Fibroblast of the conjunctiva (primary cell): ENCODE results near the gene SPDYE18.
"Not testable (repeated sequence)": the region's sequence is repeated elsewhere in the genome, so short reads cannot be mapped to it uniquely, and the experiment has no call there.

Experiments used
- DNase-seq: peaks from one replicate; pipeline ENCODE4 v3.0.0-alpha.2; 2010; ENCODE audit warnings: low read depth

The SPDYE18 gene, protein sequence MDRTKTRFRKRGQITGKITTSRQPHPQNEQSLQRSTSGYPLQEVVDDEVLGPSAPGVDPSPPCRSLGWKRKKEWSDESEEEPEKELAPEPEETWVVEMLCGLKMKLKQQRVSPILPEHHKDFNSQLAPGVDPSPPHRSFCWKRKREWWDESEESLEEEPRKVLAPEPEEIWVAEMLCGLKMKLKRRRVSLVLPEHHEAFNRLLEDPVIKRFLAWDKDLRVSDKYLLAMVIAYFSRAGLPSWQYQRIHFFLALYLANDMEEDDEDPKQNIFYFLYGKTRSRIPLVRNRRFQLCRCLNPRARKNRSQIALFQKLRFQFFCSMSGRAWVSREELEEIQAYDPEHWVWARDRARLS

DNA sequence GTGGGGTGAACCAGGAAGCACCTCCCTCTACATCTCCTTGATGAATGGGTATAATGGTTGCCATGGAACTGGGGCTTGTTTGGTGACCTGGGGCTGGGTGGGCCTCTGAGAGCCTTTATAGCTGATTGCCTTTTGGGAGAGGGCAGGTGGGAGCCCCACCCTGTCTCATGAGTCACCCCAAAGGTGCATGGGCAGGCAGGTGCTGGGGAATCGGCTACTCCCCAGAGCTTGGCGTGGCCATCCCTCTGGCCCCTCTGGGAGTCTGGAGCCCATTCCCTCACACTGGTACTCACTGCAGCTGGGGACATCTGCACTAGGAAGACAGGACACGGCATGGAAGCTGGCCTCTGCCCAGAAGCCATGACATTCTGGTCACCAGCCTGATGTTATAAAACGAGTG lies at the start of gene SPDYE18:
TSS of gene SPDYE18 (minus strand) at position 2 of the 400 bp plus-strand sequence. CDS start 2,046 bp downstream, outside the sequence.
- not testable (repeated sequence) for DNase-seq

DNA sequence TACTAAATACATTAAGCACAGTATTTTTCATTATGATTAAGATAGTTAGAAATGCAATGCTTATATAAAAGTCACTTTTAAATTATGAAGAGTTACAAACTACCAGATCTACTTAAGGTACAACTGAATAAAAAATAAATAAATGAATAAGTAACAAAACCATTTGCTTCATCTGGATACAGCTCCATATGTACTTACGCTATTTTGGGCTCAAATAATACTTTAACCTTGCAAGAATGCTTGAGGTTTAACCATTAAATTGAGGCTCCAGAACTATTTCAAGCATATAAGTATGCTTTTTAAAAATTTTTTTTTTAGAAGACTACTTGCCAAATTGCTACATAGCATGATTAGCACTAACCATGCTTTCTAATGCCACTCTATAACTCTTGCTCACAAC lies 46.0 kb upstream of the SPDYE18 start:
- DNase-seq: not testable (repeated sequence)

DNA sequence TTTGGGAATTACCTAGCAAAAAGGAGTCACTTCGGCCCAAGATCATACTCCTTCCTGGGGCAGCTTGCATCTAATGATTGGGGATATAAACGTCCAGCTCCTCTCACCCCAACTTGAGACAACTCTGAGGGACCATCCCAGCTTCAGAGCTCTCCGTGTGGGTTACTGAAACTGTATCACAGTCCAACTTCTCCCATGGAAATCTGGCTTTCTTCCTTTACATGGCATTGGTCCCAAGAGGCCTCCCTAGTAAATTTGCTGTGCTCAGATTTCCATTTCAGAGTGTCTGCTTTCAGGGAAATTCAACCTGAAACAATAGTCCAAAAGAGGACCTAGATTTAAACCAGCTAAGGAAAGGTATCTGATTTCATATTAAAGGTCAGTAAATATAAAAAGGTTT lies 45.3 kb upstream of the SPDYE18 start:
- DNase-seq: not testable (repeated sequence)

DNA sequence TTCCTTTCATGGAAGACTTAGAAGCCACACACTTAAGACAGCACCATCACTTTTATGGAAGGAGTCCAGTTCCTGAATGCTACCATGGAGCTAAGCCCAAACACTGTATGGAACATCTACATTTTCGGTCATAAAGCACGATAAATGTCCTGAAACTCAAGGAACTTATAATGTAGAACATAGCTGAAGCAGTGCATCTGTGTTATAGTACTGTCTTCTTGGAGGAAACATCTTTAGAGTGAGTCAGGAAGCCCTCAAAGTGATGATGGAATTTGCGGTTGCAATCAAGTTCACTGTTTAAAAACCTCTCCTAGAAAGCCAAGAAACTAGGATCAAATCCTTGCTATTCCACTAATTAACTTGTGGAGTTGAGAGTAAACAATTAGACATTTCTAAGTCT lies 43.5 kb upstream of the SPDYE18 start:
- DNase-seq: not testable (repeated sequence)

DNA sequence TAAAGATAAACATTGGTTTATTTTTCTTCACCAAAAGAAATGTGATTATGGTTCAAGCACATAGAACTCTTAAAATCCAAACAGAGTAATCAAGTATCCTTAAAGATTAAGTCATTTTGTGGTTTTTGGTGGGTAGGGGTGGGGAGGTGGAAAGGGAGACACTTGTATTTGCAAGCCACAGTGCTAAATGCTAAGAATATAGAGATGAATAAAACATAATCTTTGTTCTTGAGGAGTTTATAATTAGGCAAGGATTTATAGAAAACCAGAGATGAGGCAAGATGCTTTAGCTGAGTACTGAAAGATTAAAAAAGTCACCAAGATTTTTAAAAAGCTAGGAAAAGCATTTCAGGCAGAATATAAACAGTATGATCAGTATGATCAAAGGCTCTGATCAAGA lies 40.3 kb upstream of the SPDYE18 start:
- DNase-seq: not testable (repeated sequence)

DNA sequence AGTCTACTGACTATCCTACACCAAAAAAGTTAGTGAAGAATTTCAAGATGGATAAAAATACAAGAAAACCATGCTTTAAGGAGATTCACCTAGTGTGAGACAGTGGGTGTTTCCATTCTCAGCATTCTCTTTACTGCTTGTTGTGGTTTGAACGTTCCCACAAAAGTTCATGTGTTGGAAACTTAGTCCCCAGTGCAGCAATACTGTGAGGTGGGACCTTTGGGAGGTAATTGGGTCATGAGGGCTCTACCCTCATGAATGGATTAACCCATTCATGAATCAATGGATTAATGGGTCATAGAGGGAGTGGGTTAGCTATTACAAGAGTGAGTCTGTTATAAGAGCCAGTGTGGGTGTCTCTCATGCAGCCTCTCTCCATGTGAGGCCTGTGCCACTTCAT lies 38.8 kb upstream of the SPDYE18 start:
- DNase-seq: not testable (repeated sequence)

DNA sequence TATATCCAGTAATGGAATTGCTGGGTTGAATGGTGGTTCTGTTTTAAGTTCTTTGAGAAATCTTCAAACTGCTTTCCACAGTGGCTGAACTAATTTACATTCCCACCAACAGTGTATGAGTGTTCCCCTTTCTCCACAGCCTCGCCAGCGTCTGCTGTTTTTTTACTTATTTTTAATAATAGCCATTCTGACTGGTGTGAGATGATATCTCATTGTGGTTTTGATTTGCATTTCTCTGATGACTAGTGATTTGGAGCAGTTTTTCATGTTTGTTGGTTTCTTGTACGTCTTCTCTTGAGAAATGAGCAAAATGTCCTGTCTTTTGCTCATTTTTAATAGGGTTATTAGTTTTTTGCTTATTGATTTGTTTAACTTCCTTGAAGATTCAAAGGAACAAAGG lies 38.1 kb upstream of the SPDYE18 start:
- not testable (repeated sequence) for DNase-seq

DNA sequence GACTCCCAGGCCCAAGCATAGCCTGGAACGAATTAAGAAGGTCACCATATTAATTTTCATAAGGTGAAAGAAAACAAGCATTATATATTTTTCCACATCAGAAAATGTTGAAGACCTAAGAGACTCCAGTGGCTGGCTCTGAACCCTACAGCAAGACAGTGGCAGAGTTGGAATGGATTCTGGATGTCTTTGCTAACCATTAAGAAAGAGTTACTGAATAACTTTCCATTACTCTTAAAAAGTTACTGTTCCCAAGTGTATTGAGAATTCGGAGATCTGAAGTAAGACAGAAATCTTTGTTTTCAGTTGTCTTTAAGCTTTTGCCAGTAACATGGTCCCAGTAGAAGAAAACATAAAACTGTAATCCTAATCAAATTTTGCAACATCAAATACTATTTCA lies 29.9 kb upstream of the SPDYE18 start:
- not testable (repeated sequence) for DNase-seq

DNA sequence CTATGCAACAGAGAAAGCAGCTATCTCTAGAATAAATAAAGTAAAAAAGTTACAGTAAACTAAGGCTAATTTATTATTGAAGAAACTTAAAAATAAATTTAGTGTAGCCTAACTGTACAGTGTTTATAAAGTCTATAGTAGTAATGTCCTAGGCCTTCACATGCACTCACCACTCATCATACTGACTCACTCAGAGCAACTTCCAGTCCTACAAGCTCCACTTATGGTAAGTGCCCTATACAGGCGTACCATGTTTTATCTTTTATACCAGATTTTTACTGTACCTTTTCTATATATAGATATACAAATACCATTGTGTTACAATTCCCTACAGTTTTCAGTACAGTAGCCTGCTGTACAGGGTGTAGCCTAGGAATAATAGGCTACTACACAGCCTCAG lies 19.8 kb upstream of the SPDYE18 start:
- not testable (repeated sequence) for DNase-seq

DNA sequence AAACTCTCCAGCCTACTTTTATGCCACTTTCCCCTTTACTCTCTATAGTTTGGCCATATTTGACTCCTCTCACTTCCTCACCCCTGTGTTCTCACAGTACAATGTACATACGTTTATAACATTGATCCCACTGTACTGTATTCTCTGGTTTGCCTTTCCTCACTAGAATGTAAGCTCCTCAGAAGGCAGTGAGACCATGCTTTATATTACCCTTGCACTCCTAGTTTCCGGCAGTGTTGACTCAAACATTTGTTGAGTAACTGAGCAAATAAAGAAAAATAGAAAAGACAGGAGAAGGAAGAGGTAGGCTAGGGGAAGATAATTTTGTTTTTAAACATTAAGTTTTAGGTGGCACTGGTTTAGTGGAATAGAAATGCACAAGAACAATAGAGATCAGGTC lies 17.9 kb upstream of the SPDYE18 start:
- DNase-seq: not testable (repeated sequence)

DNA sequence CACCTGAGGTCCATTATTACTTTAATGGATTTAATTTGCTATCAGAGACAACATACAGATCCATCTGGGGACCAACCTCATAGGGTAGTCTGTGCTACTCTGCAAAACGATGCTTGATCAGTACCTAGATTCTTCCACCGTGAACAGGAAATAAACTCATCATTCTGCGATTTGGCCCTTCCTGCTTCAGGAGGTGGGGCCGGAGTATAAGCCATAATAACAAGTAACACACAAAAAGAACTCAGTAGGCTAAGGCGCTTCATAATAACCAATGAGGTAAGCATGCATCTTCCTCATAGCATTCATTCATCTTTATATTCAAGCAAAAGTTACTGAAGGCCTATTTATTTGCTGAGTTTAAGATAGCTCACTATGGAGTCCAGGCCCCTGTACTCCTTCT lies 17.3 kb upstream of the SPDYE18 start:
- not testable (repeated sequence) for DNase-seq

DNA sequence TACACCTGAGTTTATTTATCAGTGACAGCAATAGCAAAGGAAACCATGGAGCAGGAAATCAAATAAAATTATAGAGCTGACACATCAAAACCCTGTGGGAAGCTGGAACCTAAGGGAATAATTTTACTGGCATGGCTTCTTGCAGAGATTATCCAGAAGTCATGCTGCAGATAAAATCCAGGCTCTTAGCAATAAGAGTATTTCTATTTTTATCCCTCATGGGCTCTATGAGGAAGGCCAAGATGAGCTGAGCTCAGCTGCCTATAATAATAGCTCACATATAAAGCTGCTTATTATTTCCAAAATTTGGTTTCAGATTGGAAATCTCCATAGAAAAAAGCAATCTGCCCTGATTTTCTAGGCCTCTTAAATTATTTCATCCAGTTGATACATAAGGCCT lies 16.8 kb upstream of the SPDYE18 start:
- DNase-seq: not testable (repeated sequence)

DNA sequence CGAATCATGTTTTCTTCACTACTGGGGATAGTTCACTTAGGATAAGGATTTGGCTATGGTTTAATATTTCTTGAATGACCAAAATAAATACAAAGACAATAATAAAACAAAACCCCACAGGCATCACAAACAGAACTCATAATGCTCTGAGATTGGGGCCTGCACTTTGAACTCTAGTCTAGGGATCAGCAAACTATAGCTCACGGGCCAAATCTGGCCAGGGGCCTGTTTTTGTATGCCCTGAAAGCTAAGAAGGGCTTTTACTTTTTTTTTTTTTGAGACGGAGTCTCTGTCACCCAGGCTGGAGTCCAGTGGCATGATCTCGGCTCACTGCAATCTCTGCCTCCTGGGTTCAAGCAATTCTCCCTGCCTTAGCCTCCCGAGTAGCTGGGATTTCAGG lies 14.7 kb upstream of the SPDYE18 start:
- not testable (repeated sequence) for DNase-seq

DNA sequence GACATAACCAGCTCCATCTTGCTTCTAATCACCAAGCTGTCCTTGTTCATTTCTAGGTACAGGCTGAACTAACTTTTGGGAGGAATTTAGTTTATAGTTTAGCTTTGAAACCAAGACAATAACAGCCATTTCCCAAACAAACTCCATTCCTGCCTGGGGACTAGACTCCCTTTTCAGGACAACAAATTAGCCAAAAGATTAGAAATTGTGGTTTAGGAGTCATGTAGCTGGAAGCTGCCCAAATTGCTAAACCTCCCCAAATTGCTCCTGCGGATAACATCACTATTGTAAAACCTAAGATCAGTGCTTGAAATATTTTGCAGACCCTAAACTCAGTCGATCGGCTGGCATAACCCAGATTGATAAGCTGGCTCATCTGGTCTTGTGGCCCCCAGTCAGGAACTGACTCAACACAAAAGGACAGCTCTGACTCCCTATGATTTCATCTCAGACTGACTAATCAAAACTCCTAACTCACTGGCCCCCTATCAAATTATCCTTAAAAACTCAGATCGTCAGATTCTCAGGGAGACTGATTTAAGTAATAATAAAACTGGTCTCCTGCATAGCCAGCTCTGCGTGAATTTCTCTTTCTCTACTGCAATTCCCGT lies 12.5 kb upstream of the SPDYE18 start:
- DNase-seq: not testable (repeated sequence)

DNA sequence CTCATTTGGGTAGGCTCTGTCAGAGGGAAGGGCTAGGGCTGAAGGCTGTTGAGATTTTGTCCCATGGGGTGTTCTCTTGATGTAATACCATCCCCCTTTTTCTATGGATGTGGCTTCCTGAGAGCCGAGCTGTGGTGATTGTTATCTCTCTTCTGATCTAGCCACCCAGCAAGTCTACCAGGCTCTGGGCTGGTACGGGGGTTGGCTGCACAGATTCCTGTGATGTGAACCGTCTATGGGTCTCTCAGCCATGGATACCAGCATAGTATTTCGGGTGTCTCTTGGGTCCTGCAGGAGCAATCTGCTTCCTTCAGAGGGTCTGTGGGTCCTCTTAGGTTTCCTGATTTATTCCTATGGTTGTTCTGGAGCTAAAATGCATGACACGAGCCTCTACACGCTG lies 8.8 kb upstream of the SPDYE18 start:
- not testable (repeated sequence) for DNase-seq

DNA sequence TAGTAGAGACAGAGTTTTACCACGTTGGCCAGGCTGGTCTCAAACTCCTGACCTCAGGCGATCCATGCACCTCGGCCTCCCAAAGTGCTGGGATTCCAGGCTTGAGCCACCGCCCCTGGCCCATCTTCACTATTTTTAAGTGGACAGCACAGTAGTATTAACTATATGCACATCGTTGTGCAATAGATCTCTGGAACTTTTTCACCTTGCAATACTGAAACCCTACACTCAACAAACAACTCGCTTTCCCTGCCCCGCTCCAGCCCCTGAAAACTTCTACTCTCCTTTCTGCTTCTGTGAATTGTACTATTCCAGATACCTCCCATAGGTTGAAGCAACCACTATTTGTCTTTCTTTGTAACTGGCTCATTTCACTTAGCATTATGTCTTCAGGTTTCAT lies 3.5 kb upstream of the SPDYE18 start:
- DNase-seq: not testable (repeated sequence)

DNA sequence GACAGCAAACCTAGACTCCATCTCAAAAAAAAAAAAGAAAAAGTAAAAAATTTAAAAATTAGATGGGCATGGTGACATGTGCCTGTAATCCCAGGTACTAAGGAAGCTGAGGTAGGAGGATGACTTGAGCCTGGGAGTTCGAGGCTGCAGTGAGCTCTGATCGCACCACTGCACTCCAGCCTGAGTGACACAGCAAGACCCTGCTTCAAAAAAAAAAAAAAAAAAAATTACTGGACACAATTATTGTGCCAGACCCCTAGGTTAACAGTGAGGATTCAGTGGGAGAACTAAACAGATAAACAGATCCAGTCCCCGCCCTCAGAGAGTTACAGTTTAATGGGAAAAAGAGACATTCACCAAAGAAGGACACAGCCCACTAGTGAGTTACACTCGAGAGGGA lies 1.4 kb upstream of the SPDYE18 start:
- not testable (repeated sequence) for DNase-seq

DNA sequence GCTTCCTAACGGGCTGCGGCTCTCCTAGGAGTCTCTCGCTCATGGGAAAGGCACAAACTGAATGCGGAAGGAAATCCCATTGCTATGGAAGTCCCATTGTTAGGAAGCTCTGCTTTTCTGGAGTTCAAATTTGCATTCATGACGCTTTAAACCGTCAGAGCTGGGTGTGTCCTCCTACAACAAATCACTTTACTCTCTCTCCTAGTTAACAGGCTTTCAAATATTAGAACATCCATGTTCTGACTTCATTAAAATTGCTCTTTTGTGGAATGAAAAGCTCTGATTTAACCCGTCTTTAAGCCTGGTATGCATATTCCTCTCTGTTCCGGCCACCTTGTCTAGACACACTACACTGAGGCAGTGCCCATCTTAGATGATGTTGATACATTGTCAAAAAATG lies 30.1 kb downstream of the SPDYE18 start, which contains the start of gene SPDYE17:
TSS of gene SPDYE17 (minus strand) at position 101 of the 400 bp plus-strand sequence. CDS start 1,791 bp downstream, outside the sequence.
- not testable (repeated sequence) for DNase-seq

DNA sequence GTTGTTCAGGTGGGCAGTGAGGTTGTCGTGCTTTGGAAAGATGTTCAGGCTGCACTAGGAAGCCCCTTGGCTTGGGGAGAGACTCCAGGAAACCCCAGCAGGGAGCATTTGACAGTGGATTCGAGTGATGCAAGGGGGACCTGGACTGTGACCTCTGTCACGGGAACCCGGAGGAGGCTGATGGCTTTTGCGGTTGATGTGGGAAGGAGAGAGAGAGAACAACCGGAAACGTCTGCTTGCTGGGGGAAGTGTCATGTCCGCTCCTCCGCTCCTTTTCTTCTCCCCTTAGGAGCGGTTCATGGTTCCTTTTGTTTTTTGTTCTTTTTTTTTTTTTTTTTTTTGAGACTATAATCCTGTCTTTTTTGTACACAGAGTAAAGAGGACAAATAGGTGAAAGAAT lies 36.0 kb downstream of the SPDYE18 start:
- DNase-seq: not testable (repeated sequence)

DNA sequence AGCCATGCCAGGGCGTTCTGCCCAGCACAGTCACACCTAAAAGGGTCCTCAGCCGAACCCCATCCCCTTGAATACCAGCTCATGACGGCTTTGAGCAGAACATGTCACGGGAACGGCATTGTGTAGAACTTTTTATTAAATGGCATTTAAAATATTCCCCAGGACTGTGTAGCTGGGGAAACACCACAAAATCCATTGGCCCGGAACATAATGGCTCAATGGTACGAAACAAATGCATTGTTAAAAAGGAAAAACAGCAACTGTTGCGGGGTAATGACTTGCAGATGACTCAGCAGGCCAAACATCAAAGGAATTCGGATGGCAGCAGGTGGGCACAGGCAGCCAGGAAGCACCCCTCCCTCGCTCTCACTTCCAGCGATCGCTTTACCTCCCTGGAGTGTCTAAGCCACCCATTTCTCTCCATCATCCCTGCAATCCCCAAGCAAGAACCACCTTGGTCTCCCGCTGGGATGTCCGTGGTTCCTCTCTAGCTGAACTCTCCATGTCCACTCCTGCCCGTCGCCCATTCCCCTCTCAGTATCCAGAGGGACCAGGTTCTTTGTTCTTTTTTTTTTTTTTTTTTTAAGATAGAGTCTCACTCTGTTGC lies 52.2 kb downstream of the SPDYE18 start:
- DNase-seq: not testable (repeated sequence)

DNA sequence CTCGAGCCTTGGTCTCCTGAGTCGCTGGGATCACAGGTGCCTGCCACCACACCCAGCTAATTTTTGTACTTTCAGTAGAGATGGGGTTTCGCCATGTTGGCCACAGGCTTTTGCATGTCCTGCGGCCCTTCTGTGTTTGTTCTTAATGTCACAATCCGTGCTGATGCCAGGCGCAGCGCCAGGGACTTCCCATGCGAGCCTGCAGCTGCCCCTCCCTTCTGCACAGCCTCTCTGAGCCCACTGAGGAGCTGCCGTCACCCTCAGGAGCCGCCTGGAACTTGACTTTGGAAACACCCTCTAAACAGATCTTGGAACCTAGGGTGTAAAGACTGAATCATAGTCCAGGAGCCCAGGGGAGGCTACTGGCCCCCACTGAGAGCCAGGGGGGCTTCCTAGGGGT lies 54.4 kb downstream of the SPDYE18 start:
- DNase-seq: not testable (repeated sequence)

DNA sequence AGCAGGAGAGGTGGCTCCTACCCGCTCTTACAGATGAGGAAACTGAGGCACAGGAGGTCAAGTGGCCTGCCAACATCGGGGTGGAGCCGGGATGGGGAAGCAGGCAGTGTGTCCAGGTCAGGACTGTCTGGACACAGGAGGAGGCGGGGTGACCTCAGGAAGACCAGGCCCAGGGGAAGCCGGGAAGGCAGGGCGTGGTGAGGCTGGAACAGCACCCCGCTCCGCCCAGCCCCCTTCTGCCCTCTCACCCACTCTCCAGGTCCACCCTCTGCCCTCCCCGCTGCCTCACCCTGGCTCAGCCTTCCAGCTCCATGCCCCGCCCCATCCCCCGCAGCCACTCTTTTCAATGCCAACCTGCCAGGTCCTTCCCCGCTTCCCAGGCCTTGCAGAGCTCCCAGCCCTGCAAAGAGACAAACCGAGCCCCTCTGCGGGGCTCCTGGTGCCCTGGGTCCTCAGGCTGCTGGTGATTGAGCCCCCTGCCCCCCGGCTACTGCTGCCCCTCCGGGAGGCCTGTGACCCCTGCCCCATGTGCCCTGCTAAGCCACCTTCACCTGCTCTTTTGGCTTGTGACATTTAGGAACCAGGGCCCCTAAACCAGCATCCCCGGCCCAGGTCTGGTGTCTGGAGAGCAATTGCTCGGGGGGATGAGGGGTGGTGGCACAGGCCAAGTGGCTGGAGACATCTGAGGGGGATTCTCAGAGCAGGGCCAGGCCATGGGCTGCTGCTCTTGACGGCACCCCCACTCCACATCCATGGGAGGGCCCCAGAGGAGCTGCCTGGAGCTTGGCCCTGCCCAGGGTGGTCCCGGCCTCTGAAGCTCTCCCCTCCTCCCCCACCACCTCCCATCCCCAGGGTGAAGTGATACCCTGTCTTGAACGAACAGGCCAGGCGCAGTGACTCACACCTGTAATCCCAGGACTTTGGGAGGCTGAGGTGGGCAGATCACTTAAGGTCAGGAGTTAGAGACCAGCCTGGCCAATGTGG lies 55.9 kb downstream of the SPDYE18 start:
- not testable (repeated sequence) for DNase-seq
